Measurements from ENCODE around the gene WDR6.
"Not testable (repeated sequence)": the region's sequence is repeated elsewhere in the genome, so short reads cannot be mapped to it uniquely, and the experiment has no call there.

DNA sequence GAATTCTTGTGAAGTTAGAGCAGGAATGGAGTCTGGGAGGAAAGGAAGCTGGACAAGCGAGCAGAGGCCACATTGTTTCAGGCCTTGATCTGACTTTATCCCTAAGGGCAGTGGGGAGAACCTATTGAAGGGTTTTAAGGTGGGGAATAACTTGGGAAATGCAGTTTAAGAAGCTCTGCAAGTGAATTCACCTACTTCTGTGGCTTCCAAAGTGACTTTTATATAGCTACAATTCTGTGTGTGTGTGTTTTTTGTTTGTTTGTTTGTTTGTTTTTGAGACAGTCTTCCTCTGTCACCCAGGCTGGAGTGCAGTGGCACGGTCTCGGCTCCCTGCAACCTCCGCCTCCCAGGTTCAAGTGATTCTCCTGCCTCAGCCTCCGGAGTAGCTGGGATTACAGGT is 1.4 kb downstream of the WDR6 start:
- TF ChIP-seq, protein P1, sequence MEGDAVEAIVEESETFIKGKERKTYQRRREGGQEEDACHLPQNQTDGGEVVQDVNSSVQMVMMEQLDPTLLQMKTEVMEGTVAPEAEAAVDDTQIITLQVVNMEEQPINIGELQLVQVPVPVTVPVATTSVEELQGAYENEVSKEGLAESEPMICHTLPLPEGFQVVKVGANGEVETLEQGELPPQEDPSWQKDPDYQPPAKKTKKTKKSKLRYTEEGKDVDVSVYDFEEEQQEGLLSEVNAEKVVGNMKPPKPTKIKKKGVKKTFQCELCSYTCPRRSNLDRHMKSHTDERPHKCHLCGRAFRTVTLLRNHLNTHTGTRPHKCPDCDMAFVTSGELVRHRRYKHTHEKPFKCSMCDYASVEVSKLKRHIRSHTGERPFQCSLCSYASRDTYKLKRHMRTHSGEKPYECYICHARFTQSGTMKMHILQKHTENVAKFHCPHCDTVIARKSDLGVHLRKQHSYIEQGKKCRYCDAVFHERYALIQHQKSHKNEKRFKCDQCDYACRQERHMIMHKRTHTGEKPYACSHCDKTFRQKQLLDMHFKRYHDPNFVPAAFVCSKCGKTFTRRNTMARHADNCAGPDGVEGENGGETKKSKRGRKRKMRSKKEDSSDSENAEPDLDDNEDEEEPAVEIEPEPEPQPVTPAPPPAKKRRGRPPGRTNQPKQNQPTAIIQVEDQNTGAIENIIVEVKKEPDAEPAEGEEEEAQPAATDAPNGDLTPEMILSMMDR (IDR thresholded peaks at IDR 0.05; ENCODE audit: insufficient read depth, low read length, poor library complexity, severe bottlenecking) = not testable (repeated sequence)
- not testable (repeated sequence) for TF ChIP-seq EZH2phosphoT487 (conservative IDR thresholded peaks at IDR 0.05; ENCODE audit: low read length)
